DND-41 (cell line): ENCODE results near the gene CFD.
A peak's percentile ranks its signal among the peaks of the same experiment; 100 is the strongest.

Experiments
- ATAC-seq: fragments of 200-7000 bp; cut with Tn5 transposase; 3 replicates; pipeline ENCODE4 v1.9.1; 2021; ENCODE audit warnings: low read depth; ENCODE audit not compliant: insufficient read depth
- DNase-seq: peaks from one replicate; pipeline ENCODE4 v3.0.0-alpha.2; 2020
- H2AFZ ChIP-seq: 2 replicates; pipeline ENCODE4 v1.6.0; 2012; ENCODE audit warnings: low read depth, low read length
- H3K27ac ChIP-seq: 2 replicates; pipeline ENCODE4 v1.5.1; 2012; ENCODE audit warnings: low read length, inconsistent platforms
- H3K27me3 ChIP-seq: fragments of 200-600 bp; sonication (generic); 2 replicates; pipeline ENCODE4 v1.6.0; 2012; ENCODE audit warnings: low read length, mild to moderate bottlenecking, inconsistent platforms; ENCODE audit not compliant: insufficient read depth, poor library complexity
- H3K36me3 ChIP-seq: 2 replicates; pipeline ENCODE4 v1.5.1; 2012; ENCODE audit warnings: low read length, inconsistent platforms; ENCODE audit not compliant: insufficient read depth
- H3K4me1 ChIP-seq: 2 replicates; pipeline ENCODE4 v1.5.1; 2012; ENCODE audit warnings: mild to moderate bottlenecking, low read length; ENCODE audit not compliant: insufficient read depth
- H3K4me2 ChIP-seq: 2 replicates; pipeline ENCODE4 v1.6.0; 2012; ENCODE audit warnings: mild to moderate bottlenecking, moderate library complexity, low read length, inconsistent platforms; ENCODE audit not compliant: insufficient read depth
- H3K4me3 ChIP-seq, 2 experiments: fragments of 200-600 bp in 1 of 2; shearing (Covaris generic) in 1 of 2; 2 replicates each; pipeline ENCODE4 v1.5.1; 2012 to 2016; ENCODE audit warnings: inconsistent platforms in 2 of 2, low read length in 2 of 2, mild to moderate bottlenecking in 2 of 2, low read depth in 1 of 2, moderate library complexity in 1 of 2
- H3K79me2 ChIP-seq: 2 replicates; pipeline ENCODE4 v1.6.0; 2012; ENCODE audit warnings: low read length, inconsistent platforms; ENCODE audit not compliant: insufficient read depth
- H3K9ac ChIP-seq: 2 replicates; pipeline ENCODE4 v1.6.0; 2012; ENCODE audit warnings: low read depth, mild to moderate bottlenecking, inconsistent platforms, low read length, moderate library complexity
- H3K9me3 ChIP-seq: 2 replicates; pipeline ENCODE4 v1.5.1; 2012; ENCODE audit warnings: low read length, moderate library complexity, mild to moderate bottlenecking, inconsistent platforms; ENCODE audit not compliant: insufficient read depth, severe bottlenecking
- H4K20me1 ChIP-seq: 2 replicates; pipeline ENCODE4 v1.6.0; 2012; ENCODE audit warnings: low read length; ENCODE audit not compliant: insufficient read depth
- EZH2 ChIP-seq: IDR thresholded peaks from 3 replicates; pipeline ENCODE4 v1.6.1; 2012; ENCODE audit warnings: borderline replicate concordance, low read depth, mild to moderate bottlenecking, moderate library complexity, low read length, inconsistent platforms; ENCODE audit not compliant: severe bottlenecking
- TF ChIP-seq, protein P1 (sequence below): IDR thresholded peaks from 2 replicates; pipeline ENCODE4 v1.5.1; 2012; ENCODE audit warnings: borderline replicate concordance, low read length, moderate library complexity, mild to moderate bottlenecking; ENCODE audit not compliant: poor library complexity, severe bottlenecking; ENCODE audit errors: extremely low read depth

The CFD gene

GRCh38 chr19:904545-904944 is 45.1 kb downstream of the CFD start:
- TF ChIP-seq, protein P1, sequence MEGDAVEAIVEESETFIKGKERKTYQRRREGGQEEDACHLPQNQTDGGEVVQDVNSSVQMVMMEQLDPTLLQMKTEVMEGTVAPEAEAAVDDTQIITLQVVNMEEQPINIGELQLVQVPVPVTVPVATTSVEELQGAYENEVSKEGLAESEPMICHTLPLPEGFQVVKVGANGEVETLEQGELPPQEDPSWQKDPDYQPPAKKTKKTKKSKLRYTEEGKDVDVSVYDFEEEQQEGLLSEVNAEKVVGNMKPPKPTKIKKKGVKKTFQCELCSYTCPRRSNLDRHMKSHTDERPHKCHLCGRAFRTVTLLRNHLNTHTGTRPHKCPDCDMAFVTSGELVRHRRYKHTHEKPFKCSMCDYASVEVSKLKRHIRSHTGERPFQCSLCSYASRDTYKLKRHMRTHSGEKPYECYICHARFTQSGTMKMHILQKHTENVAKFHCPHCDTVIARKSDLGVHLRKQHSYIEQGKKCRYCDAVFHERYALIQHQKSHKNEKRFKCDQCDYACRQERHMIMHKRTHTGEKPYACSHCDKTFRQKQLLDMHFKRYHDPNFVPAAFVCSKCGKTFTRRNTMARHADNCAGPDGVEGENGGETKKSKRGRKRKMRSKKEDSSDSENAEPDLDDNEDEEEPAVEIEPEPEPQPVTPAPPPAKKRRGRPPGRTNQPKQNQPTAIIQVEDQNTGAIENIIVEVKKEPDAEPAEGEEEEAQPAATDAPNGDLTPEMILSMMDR: no peak
- TF ChIP-seq EZH2: no peak
- H3K79me2 ChIP-seq: peaks cover 29% of the 10 kb centered on the region
- H3K27me3 ChIP-seq: no peaks in the 10 kb centered on the region
- H3K4me3 ChIP-seq: no peak overlapping the region
- H3K27ac ChIP-seq: no peak overlapping the region
- H3K9ac ChIP-seq: no peak overlapping the region
- DNase-seq: no peak
- no peak for ATAC-seq
- no peak overlapping the region for H3K4me2 ChIP-seq
- peaks cover 4% of the 10 kb centered on the region; the same call in 1 of the 2 replicates for H3K4me1 ChIP-seq
- H3K9me3 ChIP-seq: no peaks in the 10 kb centered on the region
- peaks cover 26% of the 10 kb centered on the region for H4K20me1 ChIP-seq
- H2AFZ ChIP-seq: no peak overlapping the region
- H3K36me3 ChIP-seq: peaks cover 16% of the 10 kb centered on the region; the same call in 1 of the 2 replicates

- Histone ChIP-seq H4K20me1 (peaks cover 23% of the 10 kb centered on the region), H3K4me3 (no peak overlapping the region)
Observed at GRCh38 chr19:906480-906879, 47.0 kb downstream of the CFD start.

GRCh38 chr19:907183-907853 is 47.9 kb downstream of the CFD start:
- H3K9ac ChIP-seq: no peak overlapping the region
- DNase-seq (no peak), ATAC-seq (no peak)
- no peak overlapping the region for H2AFZ ChIP-seq
- H3K27ac ChIP-seq: no peak overlapping the region
- no peaks in the 10 kb centered on the region for H3K9me3 ChIP-seq
- peaks cover 21% of the 10 kb centered on the region for H4K20me1 ChIP-seq
- H3K4me3 ChIP-seq: no peak overlapping the region
- TF ChIP-seq EZH2: no peak
- no peak overlapping the region; the same call in 1 of the 2 replicates for H3K4me2 ChIP-seq
- H3K79me2 ChIP-seq: peaks cover 46% of the 10 kb centered on the region
- H3K36me3 ChIP-seq: no peaks in the 10 kb centered on the region; the same call in 1 of the 2 replicates
- peaks cover 4% of the 10 kb centered on the region; the same call in 1 of the 2 replicates for H3K4me1 ChIP-seq
- no peaks in the 10 kb centered on the region for H3K27me3 ChIP-seq

More at GRCh38 chr19:906480-906879, 47.0 kb downstream of the CFD start:
- Histone ChIP-seq H3K27me3 (no peaks in the 10 kb centered on the region), H3K36me3 (peaks cover 5% of the 10 kb centered on the region; the same call in 1 of the 2 replicates), H3K27ac (no peak overlapping the region), H3K4me1 (peaks cover 4% of the 10 kb centered on the region; the same call in 1 of the 2 replicates), H3K79me2 (peaks cover 41% of the 10 kb centered on the region), H3K9me3 (no peaks in the 10 kb centered on the region), H2AFZ (no peak overlapping the region), H3K4me2 (no peak overlapping the region), H3K9ac (no peak overlapping the region)
- TF ChIP-seq, protein P1: no peak
- TF ChIP-seq EZH2: no peak
- DNase-seq (no peak), ATAC-seq (no peak)

DNA sequence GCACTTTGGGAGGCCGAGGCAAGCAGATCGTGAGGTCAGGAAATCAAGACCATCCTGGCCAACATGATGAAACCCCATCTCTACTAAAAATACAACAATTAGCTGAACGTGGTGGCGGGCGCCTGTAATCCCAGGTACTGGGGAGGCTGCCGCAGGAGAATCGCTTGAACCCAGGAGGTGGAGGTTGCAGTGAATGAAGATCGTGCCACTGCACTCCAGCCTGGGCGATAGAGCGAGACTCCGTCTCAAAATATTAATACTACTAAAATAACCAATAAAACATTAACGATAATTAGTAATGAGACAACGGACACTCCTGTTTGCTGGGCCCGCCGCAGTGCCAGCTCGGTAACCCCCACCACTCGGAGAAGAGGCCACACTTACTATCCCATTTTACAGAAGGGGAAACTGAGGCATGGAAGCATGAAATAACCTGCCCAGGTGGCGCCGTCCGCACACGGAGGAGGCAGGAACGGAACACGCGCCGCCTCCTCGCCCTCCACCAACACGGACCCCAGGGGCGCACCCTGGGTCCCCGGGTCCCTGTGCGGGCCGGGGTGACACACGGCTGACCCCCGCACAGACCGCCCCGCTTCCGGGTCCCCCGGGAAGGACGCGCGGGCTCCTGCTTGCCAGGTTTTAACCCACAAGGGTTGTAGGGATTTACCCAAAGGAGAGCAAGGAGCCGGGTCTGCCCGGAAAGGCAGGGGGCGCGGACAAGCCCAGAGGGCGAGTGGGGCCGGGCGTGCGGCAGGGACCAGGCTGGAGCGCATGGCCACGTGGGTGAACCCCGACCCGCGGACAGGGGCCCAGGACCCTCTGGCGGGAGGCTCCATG is 52.0 kb downstream of the CFD start:
- Histone ChIP-seq H2AFZ (no peak overlapping the region), H3K27me3 (no peaks in the 10 kb centered on the region), H3K4me1 (peaks cover 11% of the 10 kb centered on the region), H3K79me2 (peaks cover 50% of the 10 kb centered on the region), H3K9me3 (no peaks in the 10 kb centered on the region), H4K20me1 (peaks cover 12% of the 10 kb centered on the region), H3K4me3 (no peak overlapping the region; a peak in 1 of 4 replicates), H3K9ac (no peak overlapping the region), H3K4me2 (peak overlapping the region; percentile 46), H3K27ac (no peak overlapping the region), H3K36me3 (no peaks in the 10 kb centered on the region; the same call in 1 of the 2 replicates)
- ATAC-seq: no peak
- TF ChIP-seq, protein P1: no peak
- no peak for TF ChIP-seq EZH2
- no peak for DNase-seq
